Mesendoderm (in vitro differentiated cells): ENCODE data around the gene ST8SIA1.

Experiments
- DNase-seq: peaks from one replicate; pipeline ENCODE4 v3.0.0; 2013
- H2AK5ac ChIP-seq: 2 replicates; pipeline ENCODE4 v1.6.1; 2013; ENCODE audit warnings: low read length, inconsistent platforms
- H2BK120ac ChIP-seq: 2 replicates; pipeline ENCODE4 v1.6.1; 2013; ENCODE audit warnings: low read depth, mild to moderate bottlenecking, low read length, moderate library complexity, mixed read lengths
- H2BK15ac ChIP-seq: replicated peaks from 2 replicates; pipeline ENCODE4 v1.6.1; 2013; ENCODE audit warnings: low read depth, mild to moderate bottlenecking, moderate library complexity
- H2BK5ac ChIP-seq: 2 replicates; pipeline ENCODE4 v1.6.1; 2013; ENCODE audit warnings: low read length, inconsistent platforms
- H3K18ac ChIP-seq: 2 replicates; pipeline ENCODE4 v1.6.1; 2013; ENCODE audit warnings: mild to moderate bottlenecking, low read length, mixed read lengths
- H3K23ac ChIP-seq: one replicate; pipeline ENCODE4 v1.6.1; 2013; ENCODE audit warnings: low read length
- H3K27ac ChIP-seq: 2 replicates; pipeline ENCODE4 v1.5.1; 2013; ENCODE audit warnings: low read depth, mild to moderate bottlenecking, inconsistent platforms, low read length, moderate library complexity
- H3K27me3 ChIP-seq: 2 replicates; pipeline ENCODE4 v1.6.1; 2013; ENCODE audit warnings: low read length, control low read depth, mild to moderate bottlenecking, inconsistent platforms; ENCODE audit not compliant: insufficient read depth, poor library complexity
- H3K36me3 ChIP-seq: 2 replicates; pipeline ENCODE4 v1.6.1; 2013; ENCODE audit warnings: low read length, inconsistent platforms; ENCODE audit not compliant: control insufficient read depth, insufficient read depth
- H3K4ac ChIP-seq: one replicate; pipeline ENCODE4 v1.6.1; 2013; ENCODE audit warnings: low read depth, mild to moderate bottlenecking, low read length, moderate library complexity
- H3K4me1 ChIP-seq: 2 replicates; pipeline ENCODE4 v1.6.1; 2013; ENCODE audit warnings: low read depth, low read length, inconsistent platforms; ENCODE audit not compliant: control insufficient read depth
- H3K4me2 ChIP-seq: 2 replicates; pipeline ENCODE4 v1.6.1; 2013; ENCODE audit warnings: low read length
- H3K4me3 ChIP-seq: 2 replicates; pipeline ENCODE4 v1.5.1; 2013; ENCODE audit warnings: mild to moderate bottlenecking, low read length
- H3K56ac ChIP-seq: one replicate; pipeline ENCODE4 v1.6.1; 2013; ENCODE audit warnings: low read length
- H3K79me1 ChIP-seq: 2 replicates; pipeline ENCODE4 v1.6.1; 2013; ENCODE audit warnings: low read length, inconsistent platforms
- H3K79me2 ChIP-seq: 2 replicates; pipeline ENCODE4 v1.6.1; 2013; ENCODE audit warnings: mild to moderate bottlenecking, low read length; ENCODE audit not compliant: control insufficient read depth, insufficient read depth
- H3K9ac ChIP-seq: 2 replicates; pipeline ENCODE4 v1.6.1; 2013; ENCODE audit warnings: low read length, inconsistent platforms
- H4K5ac ChIP-seq: one replicate; pipeline ENCODE4 v1.6.1; 2013; ENCODE audit warnings: low read length
- H4K8ac ChIP-seq: one replicate; pipeline ENCODE4 v1.6.1; 2013; ENCODE audit warnings: low read depth, mild to moderate bottlenecking, control low read depth, low read length, moderate library complexity
- WGBS: extraction: QIAGEN DNeasy Blood & Tissue Kit; methylation state at CpG from one replicate; pipeline ENCODE4 v1.1.7; 2013; ENCODE audit warnings: low lambda C conversion rate, missing lambda C conversion rate; ENCODE audit not compliant: insufficient coverage; ENCODE audit errors: extremely low coverage; 5-methylcytosine and 5-hydroxymethylcytosine counted together

The ST8SIA1 gene

GRCh38 chr12:22230280-22230794 is 104.2 kb downstream of the ST8SIA1 start:
- WGBS: no CpG with 5 or more reads among the region's 2 CpGs
- no peak overlapping the region for H2BK5ac ChIP-seq
- no peak overlapping the region for H2AK5ac ChIP-seq
- no peaks in the 10 kb centered on the region for H3K27me3 ChIP-seq
- H2BK120ac ChIP-seq: no peak overlapping the region
- no peak overlapping the region for H3K4ac ChIP-seq
- H4K5ac ChIP-seq: no peak overlapping the region
- no peaks in the 10 kb centered on the region for H3K36me3 ChIP-seq
- H3K9ac ChIP-seq: no peak overlapping the region
- H3K79me1 ChIP-seq: no peaks in the 10 kb centered on the region
- no peak overlapping the region for H3K23ac ChIP-seq
- no peaks in the 10 kb centered on the region for H3K79me2 ChIP-seq
- H3K4me3 ChIP-seq: no peak overlapping the region
- no peak overlapping the region for H3K18ac ChIP-seq
- no peak overlapping the region for H3K27ac ChIP-seq
- DNase-seq: no peak
- no peak overlapping the region for H2BK15ac ChIP-seq
- no peaks in the 10 kb centered on the region for H3K4me1 ChIP-seq
- H3K56ac ChIP-seq: no peak overlapping the region
- no peak overlapping the region for H3K4me2 ChIP-seq
- H4K8ac ChIP-seq: peak overlapping the region; percentile 28

DNA sequence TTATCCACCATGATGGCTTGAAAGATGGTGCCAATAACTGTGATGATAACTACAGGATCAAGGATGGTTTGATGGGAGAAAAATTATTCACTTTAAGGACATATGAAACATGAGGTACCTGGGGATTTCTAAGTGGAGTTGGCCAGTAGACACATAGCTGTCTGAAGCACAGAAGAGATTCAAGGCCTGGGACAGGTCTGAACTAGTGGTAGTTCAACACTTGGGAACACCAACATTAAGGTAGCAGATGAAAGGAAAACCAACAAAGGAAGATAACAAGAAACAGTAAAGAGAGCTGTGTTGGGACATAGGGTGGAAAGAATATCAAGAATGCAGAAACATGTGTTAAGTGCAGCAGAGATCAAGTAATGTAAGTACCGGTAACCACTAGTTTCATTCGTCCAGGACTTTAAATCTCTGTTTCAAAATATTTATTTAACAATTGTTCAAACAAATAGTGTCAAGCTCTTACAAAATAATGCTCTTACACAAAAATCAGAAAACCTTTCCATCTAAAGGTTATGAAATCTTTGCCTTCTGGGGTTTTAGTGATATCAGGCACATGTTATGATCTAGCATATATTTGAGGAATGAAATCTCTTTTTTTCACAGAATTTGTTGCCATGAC is 104.7 kb downstream of the ST8SIA1 start:
- Histone ChIP-seq H3K9ac (no peak overlapping the region), H3K4ac (no peak overlapping the region), H3K4me1 (no peaks in the 10 kb centered on the region), H2BK5ac (no peak overlapping the region), H3K23ac (no peak overlapping the region), H4K5ac (no peak overlapping the region), H3K36me3 (no peaks in the 10 kb centered on the region), H3K4me2 (no peak overlapping the region), H3K79me2 (no peaks in the 10 kb centered on the region), H4K8ac (no peak overlapping the region), H3K79me1 (no peaks in the 10 kb centered on the region), H3K18ac (no peak overlapping the region), H3K27ac (no peak overlapping the region), H3K4me3 (no peak overlapping the region), H2BK15ac (no peak overlapping the region), H3K56ac (no peak overlapping the region), H2BK120ac (no peak overlapping the region), H2AK5ac (no peak overlapping the region), H3K27me3 (no peaks in the 10 kb centered on the region)
- no peak for DNase-seq
- no CpG with 5 or more reads among the region's 2 CpGs for WGBS

GRCh38 chr12:22228022-22228875 is 106.3 kb downstream of the ST8SIA1 start:
- no peaks in the 10 kb centered on the region for H3K79me1 ChIP-seq
- no CpG with 5 or more reads among the region's 2 CpGs for WGBS
- H3K4me3 ChIP-seq: no peak overlapping the region
- H4K8ac ChIP-seq: no peak overlapping the region
- no peak overlapping the region for H3K9ac ChIP-seq
- DNase-seq: no peak
- H2AK5ac ChIP-seq: no peak overlapping the region
- no peaks in the 10 kb centered on the region for H3K36me3 ChIP-seq
- H3K18ac ChIP-seq: no peak overlapping the region
- no peak overlapping the region for H2BK120ac ChIP-seq
- no peak overlapping the region for H3K4me2 ChIP-seq
- H3K4ac ChIP-seq: no peak overlapping the region
- H3K4me1 ChIP-seq: no peaks in the 10 kb centered on the region
- H3K27ac ChIP-seq: no peak overlapping the region
- H3K56ac ChIP-seq: no peak overlapping the region
- H3K27me3 ChIP-seq: no peaks in the 10 kb centered on the region
- H4K5ac ChIP-seq: no peak overlapping the region
- H3K23ac ChIP-seq: no peak overlapping the region
- no peak overlapping the region for H2BK5ac ChIP-seq
- H3K79me2 ChIP-seq: no peaks in the 10 kb centered on the region
- no peak overlapping the region for H2BK15ac ChIP-seq

DNA sequence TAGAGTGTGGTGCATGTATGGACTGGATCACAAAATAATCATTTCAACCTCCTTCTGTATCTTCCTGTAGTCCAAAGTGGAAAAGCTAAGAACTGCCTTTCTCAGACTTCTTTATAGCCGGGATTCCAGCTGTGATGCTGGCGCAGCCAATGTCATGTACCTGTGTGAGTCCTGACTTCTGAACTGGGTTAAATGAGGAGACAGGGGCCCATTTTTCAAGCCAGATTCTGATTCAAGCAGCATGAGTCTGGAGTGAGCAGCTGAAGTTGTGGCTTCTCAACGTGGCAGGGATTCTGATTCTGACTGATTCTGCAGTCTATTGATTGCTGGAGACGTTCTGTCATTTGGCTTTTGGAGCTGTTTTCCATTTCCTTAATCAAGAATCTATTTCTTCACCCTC is 111.2 kb downstream of the ST8SIA1 start:
- Histone ChIP-seq H3K23ac (no peak overlapping the region), H2AK5ac (no peak overlapping the region), H3K4me1 (no peaks in the 10 kb centered on the region), H4K8ac (no peak overlapping the region), H3K27ac (no peak overlapping the region), H2BK120ac (no peak overlapping the region), H2BK5ac (no peak overlapping the region), H3K4ac (no peak overlapping the region), H3K79me1 (no peaks in the 10 kb centered on the region), H3K36me3 (no peaks in the 10 kb centered on the region), H3K4me3 (no peak overlapping the region), H3K79me2 (no peaks in the 10 kb centered on the region), H4K5ac (no peak overlapping the region), H2BK15ac (no peak overlapping the region), H3K9ac (no peak overlapping the region), H3K27me3 (no peaks in the 10 kb centered on the region), H3K56ac (no peak overlapping the region), H3K18ac (no peak overlapping the region), H3K4me2 (no peak overlapping the region)
- WGBS: no CpG with 5 or more reads among the region's 4 CpGs
- DNase-seq: no peak

- H3K4ac ChIP-seq: no peak overlapping the region
- WGBS: no CpG with 5 or more reads among the region's 1 CpG
- H3K79me2 ChIP-seq: no peaks in the 10 kb centered on the region
- no peaks in the 10 kb centered on the region for H3K36me3 ChIP-seq
- no peak overlapping the region for H3K27ac ChIP-seq
- DNase-seq: no peak
- no peak overlapping the region for H4K5ac ChIP-seq
- H2AK5ac ChIP-seq: no peak overlapping the region
- no peak overlapping the region for H3K23ac ChIP-seq
- no peaks in the 10 kb centered on the region for H3K79me1 ChIP-seq
- no peak overlapping the region for H2BK15ac ChIP-seq
- no peak overlapping the region for H3K18ac ChIP-seq
- no peak overlapping the region for H3K9ac ChIP-seq
- H3K4me3 ChIP-seq: no peak overlapping the region
- no peak overlapping the region for H3K56ac ChIP-seq
- H3K4me2 ChIP-seq: no peak overlapping the region
- no peak overlapping the region for H4K8ac ChIP-seq
- H2BK120ac ChIP-seq: no peak overlapping the region
- H3K4me1 ChIP-seq: no peaks in the 10 kb centered on the region
- H3K27me3 ChIP-seq: no peaks in the 10 kb centered on the region
- H2BK5ac ChIP-seq: no peak overlapping the region
Observed at GRCh38 chr12:22217556-22217955, 117.0 kb downstream of the ST8SIA1 start.
